ENCODE data around the gene DLG1. TPM values are rescaled to one million over a fixed set of nuclear protein-coding genes. Genes with fewer than 3 reads are reported as not detected.

The DLG1 gene
- total RNA-seq, 6 donors from 2014 or later = 49.3 to 102 (median 63.2) TPM

- Histone ChIP-seq H3K27me3 (peaks cover 0 to 8% (median 6%) of the 10 kb centered on the region in 4 donors), H3K36me3 (no peaks in the 10 kb centered on the region), H3K4me3 (no peak overlapping the region), H3K27ac (no peak overlapping the region), H3K9me3 (no peaks in the 10 kb centered on the region), H3K4me1 (peaks cover 19 to 41% (median 34%) of the 10 kb centered on the region in 4 donors)
- no peak for ATAC-seq (ENCODE audit: low FRiP score in 2 of 2)
- TF ChIP-seq POLR2A (IDR thresholded peaks at IDR 0.05) (no peak), CTCF (IDR thresholded peaks at IDR 0.05) (no peak), POLR2AphosphoS5 (IDR thresholded peaks at IDR 0.05) (no peak), EP300 (IDR thresholded peaks at IDR 0.05) (no peak)
- 67 to 95% methylated on average over 1 to 27 of the region's 29 CpGs for WGBS, 2 donors
- peak in 1 of 2 donors; percentile 75 for DNase-seq
Observed at GRCh38 chr3:197027151-197027895, 271.1 kb downstream of the DLG1 start.

GRCh38 chr3:197026481-197026866 lies 271.9 kb downstream of the DLG1 start:
- ATAC-seq (ENCODE audit: low FRiP score in 2 of 2) = no peak
- WGBS, 2 donors = 90 to 92% methylated on average over 7 to 9 of the region's 9 CpGs
- H3K4me3 ChIP-seq = no peak overlapping the region
- no peak overlapping the region for H3K27ac ChIP-seq
- no peaks in the 10 kb centered on the region for H3K36me3 ChIP-seq
- DNase-seq = peak in 1 of 2 donors; percentile 65
- peaks cover 15 to 35% (median 32%) of the 10 kb centered on the region in 4 donors for H3K4me1 ChIP-seq
- TF ChIP-seq EP300 (IDR thresholded peaks at IDR 0.05) (no peak), CTCF (IDR thresholded peaks at IDR 0.05) (no peak), POLR2A (IDR thresholded peaks at IDR 0.05) (no peak), POLR2AphosphoS5 (IDR thresholded peaks at IDR 0.05) (no peak)
- peaks cover 0 to 8% (median 6%) of the 10 kb centered on the region in 4 donors for H3K27me3 ChIP-seq
- no peaks in the 10 kb centered on the region for H3K9me3 ChIP-seq

- H3K27me3 ChIP-seq = peaks cover 0 to 8% (median 6%) of the 10 kb centered on the region in 4 donors
- no peak overlapping the region for H3K27ac ChIP-seq
- DNase-seq (peak in 1 of 2 donors; percentile 78), ATAC-seq (ENCODE audit: low FRiP score in 2 of 2) (no peak)
- no peaks in the 10 kb centered on the region for H3K36me3 ChIP-seq
- 81 to 93% methylated on average over 17 to 21 of the region's 21 CpGs for WGBS, 2 donors
- no peak overlapping the region for H3K4me3 ChIP-seq
- TF ChIP-seq EP300 (IDR thresholded peaks at IDR 0.05) = no peak
- TF ChIP-seq POLR2A (IDR thresholded peaks at IDR 0.05) = no peak
- no peaks in the 10 kb centered on the region for H3K9me3 ChIP-seq
- H3K4me1 ChIP-seq = peaks cover 15 to 35% (median 29%) of the 10 kb centered on the region in 4 donors
Observed at GRCh38 chr3:197025736-197026480, 272.5 kb downstream of the DLG1 start.

GRCh38 chr3:197024881-197025735 lies 273.3 kb downstream of the DLG1 start:
- H3K27me3 ChIP-seq = peaks cover 0 to 8% (median 6%) of the 10 kb centered on the region in 4 donors
- TF ChIP-seq POLR2AphosphoS5 (IDR thresholded peaks at IDR 0.05) = no peak
- no peak for TF ChIP-seq EP300 (IDR thresholded peaks at IDR 0.05)
- no peak for TF ChIP-seq CTCF (IDR thresholded peaks at IDR 0.05)
- TF ChIP-seq POLR2A (IDR thresholded peaks at IDR 0.05) = no peak

More at GRCh38 chr3:197024881-197025735, 273.3 kb downstream of the DLG1 start:
- H3K36me3 ChIP-seq = no peaks in the 10 kb centered on the region
- no peak overlapping the region for H3K27ac ChIP-seq
- peak in 1 of 2 donors; percentile 73 for DNase-seq
- ATAC-seq (ENCODE audit: low FRiP score in 2 of 2) = no peak
- H3K9me3 ChIP-seq = no peaks in the 10 kb centered on the region
- H3K4me1 ChIP-seq = peaks cover 15 to 29% (median 27%) of the 10 kb centered on the region in 4 donors
- H3K4me3 ChIP-seq = no peak overlapping the region
- 90 to 91% methylated on average over 28 of the region's 28 CpGs for WGBS, 2 donors
